ENCODE data around the gene ZNG1A.
"Not testable (repeated sequence)": the region's sequence is repeated elsewhere in the genome, so short reads cannot be mapped to it uniquely, and the experiment has no call there.

ZNG1A gene

GRCh38 chr9:178970-179383, at the start of gene ZNG1A:
Gene ZNG1A, minus strand, starts transcription at chr9:179056. Its CDS starts 87 bp downstream, at chr9:178969.
- H3K36me3 Mint-ChIP-seq (ENCODE audit: low read depth); H3K4me1 Mint-ChIP-seq; H3K9me3 Mint-ChIP-seq; H3K27me3 Mint-ChIP-seq (ENCODE audit: low read depth): not testable (repeated sequence)
- peak within 1 kb of the TSS; percentile 83 to 89 (median 83) for H3K4me3 Mint-ChIP-seq
- H3K27ac Mint-ChIP-seq, result peak within 1 kb of the TSS in 1 of 3 experiments; percentile 46

DNA sequence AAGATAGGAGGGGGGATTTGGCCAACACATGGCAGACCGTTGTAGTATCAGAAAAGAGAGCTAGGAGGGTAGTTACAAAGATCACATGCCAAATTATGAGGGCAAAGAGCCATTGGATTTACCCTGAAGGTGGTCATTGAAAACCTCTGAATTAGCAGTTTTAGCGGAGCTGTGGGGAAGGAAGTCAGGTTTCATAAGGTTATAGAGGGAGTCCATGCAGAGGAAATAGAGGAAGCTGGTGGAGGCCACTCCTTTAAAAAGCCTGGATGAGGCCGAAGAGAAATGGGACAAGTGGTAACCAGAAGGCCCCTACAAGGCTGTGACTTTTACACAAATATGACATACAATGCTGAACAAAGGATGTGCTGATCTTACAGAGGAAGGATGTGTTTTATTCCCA, 49.0 kb upstream of the ZNG1A start:
- Mint-ChIP-seq H3K27me3 (ENCODE audit: low read depth) (no peaks in the 10 kb centered on the region), H3K9me3 (peaks cover 5% of the 10 kb centered on the region), H3K27ac (no peak overlapping the region), H3K4me1 (peaks cover 3% of the 10 kb centered on the region), H3K4me3 (no peak overlapping the region), H3K36me3 (ENCODE audit: low read depth) (no peaks in the 10 kb centered on the region)
- TF ChIP-seq, protein P1, sequence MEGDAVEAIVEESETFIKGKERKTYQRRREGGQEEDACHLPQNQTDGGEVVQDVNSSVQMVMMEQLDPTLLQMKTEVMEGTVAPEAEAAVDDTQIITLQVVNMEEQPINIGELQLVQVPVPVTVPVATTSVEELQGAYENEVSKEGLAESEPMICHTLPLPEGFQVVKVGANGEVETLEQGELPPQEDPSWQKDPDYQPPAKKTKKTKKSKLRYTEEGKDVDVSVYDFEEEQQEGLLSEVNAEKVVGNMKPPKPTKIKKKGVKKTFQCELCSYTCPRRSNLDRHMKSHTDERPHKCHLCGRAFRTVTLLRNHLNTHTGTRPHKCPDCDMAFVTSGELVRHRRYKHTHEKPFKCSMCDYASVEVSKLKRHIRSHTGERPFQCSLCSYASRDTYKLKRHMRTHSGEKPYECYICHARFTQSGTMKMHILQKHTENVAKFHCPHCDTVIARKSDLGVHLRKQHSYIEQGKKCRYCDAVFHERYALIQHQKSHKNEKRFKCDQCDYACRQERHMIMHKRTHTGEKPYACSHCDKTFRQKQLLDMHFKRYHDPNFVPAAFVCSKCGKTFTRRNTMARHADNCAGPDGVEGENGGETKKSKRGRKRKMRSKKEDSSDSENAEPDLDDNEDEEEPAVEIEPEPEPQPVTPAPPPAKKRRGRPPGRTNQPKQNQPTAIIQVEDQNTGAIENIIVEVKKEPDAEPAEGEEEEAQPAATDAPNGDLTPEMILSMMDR (IDR thresholded peaks at IDR 0.05; ENCODE audit: unreplicated experiment in 3 of 3), result no peak

- no peaks in the 10 kb centered on the region for H3K36me3 Mint-ChIP-seq (ENCODE audit: low read depth)
- peaks cover 3% of the 10 kb centered on the region for H3K4me1 Mint-ChIP-seq
- H3K4me3 Mint-ChIP-seq, result no peak overlapping the region
- H3K27me3 Mint-ChIP-seq (ENCODE audit: low read depth), result peaks cover 11% of the 10 kb centered on the region
- peaks cover 5% of the 10 kb centered on the region for H3K9me3 Mint-ChIP-seq
- H3K27ac Mint-ChIP-seq, result no peak overlapping the region
- TF ChIP-seq, protein P1 (IDR thresholded peaks at IDR 0.05; ENCODE audit: unreplicated experiment in 3 of 3), result no peak
Observed at GRCh38 chr9:224582-225520, 46.0 kb upstream of the ZNG1A start.

DNA sequence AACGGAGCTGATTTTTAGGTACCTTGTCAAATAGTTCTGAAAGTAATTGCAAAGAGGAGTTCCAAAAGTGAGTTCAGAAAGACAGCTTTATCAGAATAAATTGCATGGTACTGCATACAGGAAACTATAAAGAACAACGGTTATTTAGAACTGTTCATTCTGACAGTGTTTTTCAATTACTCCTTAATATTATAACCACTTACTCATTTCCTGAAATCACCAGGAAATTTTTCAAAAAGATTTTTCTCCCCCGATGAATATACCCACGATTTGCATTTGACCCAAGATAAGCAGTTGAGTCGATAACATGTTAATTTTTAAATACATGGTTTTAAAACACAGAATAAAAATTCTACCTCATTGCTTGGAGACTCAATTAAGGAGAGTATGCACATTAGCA, 45.2 kb upstream of the ZNG1A start:
- Mint-ChIP-seq H3K4me3 (no peak overlapping the region), H3K27me3 (ENCODE audit: low read depth) (peaks cover 11% of the 10 kb centered on the region), H3K36me3 (ENCODE audit: low read depth) (no peaks in the 10 kb centered on the region), H3K4me1 (peaks cover 3% of the 10 kb centered on the region), H3K9me3 (peaks cover under 1% of the 10 kb centered on the region), H3K27ac (no peak overlapping the region)
- TF ChIP-seq, protein P1 (IDR thresholded peaks at IDR 0.05; ENCODE audit: unreplicated experiment in 3 of 3), result no peak

- peaks cover 3% of the 10 kb centered on the region for H3K4me1 Mint-ChIP-seq
- no peaks in the 10 kb centered on the region for H3K9me3 Mint-ChIP-seq
- H3K27ac Mint-ChIP-seq, result no peak overlapping the region
- TF ChIP-seq, protein P1 (IDR thresholded peaks at IDR 0.05; ENCODE audit: unreplicated experiment in 3 of 3), result no peak
- H3K27me3 Mint-ChIP-seq (ENCODE audit: low read depth), result peaks cover 11% of the 10 kb centered on the region
- no peaks in the 10 kb centered on the region for H3K36me3 Mint-ChIP-seq (ENCODE audit: low read depth)
- no peak overlapping the region for H3K4me3 Mint-ChIP-seq
Observed at GRCh38 chr9:223152-223551, 44.3 kb upstream of the ZNG1A start.

DNA sequence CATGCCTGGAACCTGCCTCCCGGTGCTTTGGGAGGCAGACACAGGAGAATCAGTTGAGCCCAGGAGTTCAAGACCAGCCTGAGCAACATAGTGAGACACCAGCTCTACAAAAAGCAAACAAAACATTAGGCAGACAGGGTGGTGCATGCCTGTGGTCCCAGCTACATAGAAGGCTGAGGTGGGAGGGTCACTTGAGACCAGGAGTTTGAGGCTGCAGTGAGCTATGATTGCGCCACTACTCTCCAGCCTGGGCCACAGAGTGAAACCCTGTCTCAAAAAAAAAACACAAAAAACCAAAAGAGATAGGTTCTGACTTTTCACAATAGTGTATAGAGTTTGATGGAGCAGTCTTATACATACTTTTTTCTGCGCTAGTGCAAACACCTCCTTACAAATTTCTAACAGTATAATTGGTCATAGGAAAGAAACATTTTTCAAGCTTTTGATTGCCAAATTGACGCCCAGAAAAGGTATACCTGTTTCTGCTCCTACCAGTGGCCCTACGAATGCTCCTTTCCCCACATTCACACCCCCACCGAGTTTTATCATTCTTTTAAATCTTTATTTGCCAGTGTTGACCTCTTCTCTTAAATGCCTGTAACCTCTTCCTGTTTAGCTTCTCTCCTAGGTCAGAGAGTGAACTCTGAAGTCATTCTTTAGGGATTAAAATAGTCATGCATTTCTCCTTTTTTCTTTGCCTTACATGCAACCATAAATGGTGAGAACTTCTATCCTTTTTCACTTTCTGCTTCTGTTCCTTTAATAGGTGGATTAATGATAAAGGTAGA, 43.3 kb upstream of the ZNG1A start:
- no peaks in the 10 kb centered on the region for H3K9me3 Mint-ChIP-seq
- peaks cover 17% of the 10 kb centered on the region for H3K27me3 Mint-ChIP-seq (ENCODE audit: low read depth)
- no peak overlapping the region for H3K4me3 Mint-ChIP-seq
- no peaks in the 10 kb centered on the region for H3K36me3 Mint-ChIP-seq (ENCODE audit: low read depth)
- no peak overlapping the region for H3K27ac Mint-ChIP-seq
- TF ChIP-seq, protein P1 (IDR thresholded peaks at IDR 0.05; ENCODE audit: unreplicated experiment in 3 of 3), result no peak
- H3K4me1 Mint-ChIP-seq, result peaks cover 3% of the 10 kb centered on the region
